Measurements from ENCODE around the gene NSRP1.
"Not testable (repeated sequence)": the region's sequence is repeated elsewhere in the genome, so short reads cannot be mapped to it uniquely, and the experiment has no call there.

NSRP1 gene

GRCh38 chr17:30186761-30187160 is 70.1 kb downstream of the NSRP1 start:
- no peak for DNase-seq (ENCODE audit: low spot score)

- DNase-seq (ENCODE audit: low spot score), result no peak
Observed at GRCh38 chr17:30187573-30187972, 71.0 kb downstream of the NSRP1 start.

GRCh38 chr17:30188211-30188939 is 71.8 kb downstream of the NSRP1 start:
- DNase-seq (ENCODE audit: low spot score), result no peak

- DNase-seq (ENCODE audit: low spot score), result no peak
Observed at GRCh38 chr17:30191072-30191471, 74.5 kb downstream of the NSRP1 start.

GRCh38 chr17:30196504-30196903 is 79.9 kb downstream of the NSRP1 start:
- no peak for DNase-seq (ENCODE audit: low spot score)

GRCh38 chr17:30197416-30197815 is 80.8 kb downstream of the NSRP1 start:
- DNase-seq (ENCODE audit: low spot score), result no peak

- DNase-seq (ENCODE audit: low spot score), result no peak
Observed at GRCh38 chr17:30199600-30199999, 83.0 kb downstream of the NSRP1 start.

- no peak for DNase-seq (ENCODE audit: low spot score)
Observed at GRCh38 chr17:30200106-30200505, 83.5 kb downstream of the NSRP1 start.

- DNase-seq (ENCODE audit: low spot score), result not testable (repeated sequence)
Observed at GRCh38 chr17:30200656-30201055, 84.0 kb downstream of the NSRP1 start.

GRCh38 chr17:30203471-30203981 is 86.9 kb downstream of the NSRP1 start:
- no peak for DNase-seq (ENCODE audit: low spot score)

GRCh38 chr17:30207655-30208054 is 91.0 kb downstream of the NSRP1 start:
- no peak for DNase-seq (ENCODE audit: low spot score)

GRCh38 chr17:30208214-30208613 is 91.6 kb downstream of the NSRP1 start:
- DNase-seq (ENCODE audit: low spot score), result no peak

GRCh38 chr17:30209930-30210329 is 93.3 kb downstream of the NSRP1 start:
- no peak for DNase-seq (ENCODE audit: low spot score)

- no peak for DNase-seq (ENCODE audit: low spot score)
Observed at GRCh38 chr17:30210366-30210765, 93.8 kb downstream of the NSRP1 start.

- DNase-seq (ENCODE audit: low spot score), result no peak
Observed at GRCh38 chr17:30210901-30211300, 94.3 kb downstream of the NSRP1 start.

GRCh38 chr17:30211371-30211770 is 94.8 kb downstream of the NSRP1 start:
- no peak for DNase-seq (ENCODE audit: low spot score)

- DNase-seq (ENCODE audit: low spot score), result no peak
Observed at GRCh38 chr17:30212750-30213149, 96.1 kb downstream of the NSRP1 start.

GRCh38 chr17:30217054-30217453 is 100.4 kb downstream of the NSRP1 start:
- no peak for DNase-seq (ENCODE audit: low spot score)

- DNase-seq (ENCODE audit: low spot score), result no peak
Observed at GRCh38 chr17:30217746-30218245, 101.2 kb downstream of the NSRP1 start.

- no peak for DNase-seq (ENCODE audit: low spot score)
Observed at GRCh38 chr17:30218799-30219198, 102.2 kb downstream of the NSRP1 start.

GRCh38 chr17:30219315-30219714 is 102.7 kb downstream of the NSRP1 start:
- DNase-seq (ENCODE audit: low spot score), result no peak

- DNase-seq (ENCODE audit: low spot score), result no peak
Observed at GRCh38 chr17:30219833-30220232, 103.2 kb downstream of the NSRP1 start.

- DNase-seq (ENCODE audit: low spot score), result peak; percentile 60
Observed at GRCh38 chr17:30220414-30220813, 103.8 kb downstream of the NSRP1 start.

- no peak for DNase-seq (ENCODE audit: low spot score)
Observed at GRCh38 chr17:30221346-30221745, 104.7 kb downstream of the NSRP1 start.
